Measurements from ENCODE around the gene MCM9.
A peak's percentile ranks its signal among the peaks of the same experiment; 100 is the strongest.

MCM9 gene

GRCh38 chr6:118934461-118935330 is at the start of gene MCM9:
TSS of gene MCM9 (minus strand) at chr6:118935159. CDS start at chr6:118931723, 3,436 bp downstream.
- DNase-seq, result peak; percentile 77

DNA sequence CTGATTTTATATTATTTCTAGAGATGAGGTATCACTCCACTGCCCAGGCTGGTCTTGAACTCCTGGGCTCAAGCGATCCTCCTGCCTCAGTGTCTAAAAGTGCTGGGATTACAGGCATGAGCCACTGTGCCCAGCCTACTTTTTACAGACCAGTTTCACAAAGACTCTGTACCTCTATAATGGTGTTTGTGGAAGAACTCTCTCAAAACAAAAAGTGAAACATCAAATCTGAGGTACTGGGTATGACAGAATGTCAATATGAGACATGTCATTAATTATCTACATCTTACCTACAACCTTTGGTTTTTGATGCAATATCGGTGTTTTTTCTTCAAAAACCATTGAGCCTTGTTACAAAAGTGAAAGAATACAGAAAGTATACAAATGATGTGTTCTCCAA is 49.4 kb upstream of the MCM9 start:
- no peak for DNase-seq

GRCh38 chr6:118982575-118982911 is 47.6 kb upstream of the MCM9 start:
- DNase-seq, result no peak

DNA sequence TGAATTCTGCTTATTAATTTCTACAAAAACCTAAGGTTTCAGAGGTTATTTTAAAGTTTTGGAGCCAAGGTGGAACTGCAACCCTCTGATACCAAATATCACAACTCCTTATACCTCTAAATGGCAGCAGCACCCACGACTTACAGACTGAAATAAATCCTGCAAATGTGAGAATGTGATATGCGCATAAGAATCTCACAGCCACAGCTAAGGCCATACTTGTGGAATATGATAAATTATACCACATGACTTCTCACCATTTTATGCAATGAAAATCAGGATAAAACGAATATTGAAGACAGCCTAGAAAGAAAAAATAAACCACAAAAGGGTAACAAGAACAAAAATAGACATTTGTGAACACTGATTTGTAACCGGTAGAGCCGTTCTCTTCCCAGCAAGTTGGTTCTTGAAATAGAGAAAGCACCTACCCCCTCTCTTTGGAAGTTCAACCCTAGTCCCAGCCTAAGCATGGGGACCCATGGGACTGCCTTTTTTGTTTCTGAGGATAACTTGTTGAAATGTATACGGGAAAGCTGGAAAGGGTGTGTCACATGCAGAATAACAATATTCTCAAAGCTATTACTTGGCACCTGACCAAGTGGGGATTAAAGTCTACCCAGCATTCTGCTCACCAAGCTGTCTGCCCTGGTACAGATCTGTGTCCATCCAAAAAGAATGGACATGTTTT is 47.1 kb upstream of the MCM9 start:
- DNase-seq, result no peak

- no peak for DNase-seq
These were observed 45.1 kb upstream of the MCM9 start for GRCh38 chr6:118980063-118980462.

GRCh38 chr6:118974790-118975189 is 39.8 kb upstream of the MCM9 start:
- no peak for DNase-seq

DNA sequence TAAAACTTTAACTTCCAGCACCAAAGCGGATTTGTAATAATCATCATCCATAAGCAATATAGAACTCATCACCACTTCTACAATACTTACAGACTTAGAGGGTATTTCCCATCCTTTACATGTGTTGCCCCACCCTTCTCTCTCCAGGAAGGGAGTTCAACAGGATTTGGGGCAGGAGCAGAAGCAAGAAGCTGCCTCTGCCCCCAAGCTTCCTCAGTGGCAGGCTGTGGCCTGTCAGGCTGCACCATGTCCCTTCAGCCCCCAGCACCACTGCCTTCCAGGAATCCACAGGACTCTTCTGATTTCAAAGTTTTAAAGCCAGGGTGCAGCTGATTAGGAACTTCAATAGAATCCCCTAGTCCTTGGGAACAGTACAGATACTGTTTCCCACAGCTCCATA is 36.7 kb upstream of the MCM9 start:
- DNase-seq, result no peak

DNA sequence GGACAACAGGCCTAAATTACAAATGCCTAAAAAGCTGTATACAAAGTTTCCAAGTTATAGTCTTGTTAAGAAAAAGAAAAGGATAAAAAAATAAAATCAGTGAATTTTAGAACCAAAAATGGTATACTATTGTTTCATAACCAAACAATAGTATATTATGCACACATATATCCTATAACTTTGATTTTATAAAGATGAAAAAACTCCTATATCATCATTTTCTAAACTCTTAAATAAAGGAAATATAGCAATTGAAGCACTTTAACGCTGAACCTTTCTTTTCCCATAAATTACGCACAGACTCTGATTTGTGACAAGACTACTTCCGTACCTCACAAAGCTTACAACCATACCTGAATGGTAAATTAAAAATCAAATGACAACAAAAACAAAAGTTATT is 35.9 kb upstream of the MCM9 start:
- DNase-seq, result no peak

- DNase-seq, result no peak
These were observed 33.5 kb upstream of the MCM9 start for GRCh38 chr6:118968416-118968815.

- no peak for DNase-seq
These were observed 32.3 kb upstream of the MCM9 start for GRCh38 chr6:118967239-118967638.

- DNase-seq, result no peak
These were observed 30.9 kb upstream of the MCM9 start for GRCh38 chr6:118965843-118966370.

- no peak for DNase-seq
These were observed 30.4 kb upstream of the MCM9 start for GRCh38 chr6:118965371-118965770.

GRCh38 chr6:118963003-118963402 is 28.0 kb upstream of the MCM9 start:
- DNase-seq, result no peak

GRCh38 chr6:118959903-118960302 is 24.9 kb upstream of the MCM9 start:
- no peak for DNase-seq

GRCh38 chr6:118953391-118953790 is 18.4 kb upstream of the MCM9 start:
- DNase-seq, result no peak

DNA sequence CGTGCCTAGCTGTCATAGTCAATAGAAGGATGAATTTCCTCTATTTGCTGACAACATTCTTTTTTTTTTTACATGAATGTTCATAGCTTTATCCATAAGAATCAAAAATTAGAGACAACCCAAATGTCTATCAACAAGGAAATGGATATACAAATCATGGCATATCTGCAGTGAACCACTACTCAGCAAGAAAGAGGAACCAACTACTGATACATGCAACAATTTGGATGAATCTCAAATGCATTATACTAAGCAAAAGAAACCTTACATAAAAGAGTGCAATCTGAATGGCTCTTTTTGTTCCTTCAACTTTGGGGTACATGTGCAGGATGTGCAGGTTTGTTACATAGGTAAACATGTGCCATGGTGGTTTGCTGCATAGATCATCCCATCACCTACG is 17.7 kb upstream of the MCM9 start:
- DNase-seq, result no peak

GRCh38 chr6:118945217-118945616 is 10.3 kb upstream of the MCM9 start:
- no peak for DNase-seq

- no peak for DNase-seq
These were observed 5.8 kb upstream of the MCM9 start for GRCh38 chr6:118940770-118941169.

- DNase-seq, result no peak
These were observed 4.7 kb upstream of the MCM9 start for GRCh38 chr6:118939683-118940082.

- no peak for DNase-seq
These were observed 1.2 kb upstream of the MCM9 start for GRCh38 chr6:118935978-118936703.

GRCh38 chr6:118935331-118935668 is 341 bp upstream of the MCM9 start:
- DNase-seq, result no peak

- DNase-seq, result no peak
These were observed 1.0 kb downstream of the MCM9 start for GRCh38 chr6:118933855-118934460.

DNA sequence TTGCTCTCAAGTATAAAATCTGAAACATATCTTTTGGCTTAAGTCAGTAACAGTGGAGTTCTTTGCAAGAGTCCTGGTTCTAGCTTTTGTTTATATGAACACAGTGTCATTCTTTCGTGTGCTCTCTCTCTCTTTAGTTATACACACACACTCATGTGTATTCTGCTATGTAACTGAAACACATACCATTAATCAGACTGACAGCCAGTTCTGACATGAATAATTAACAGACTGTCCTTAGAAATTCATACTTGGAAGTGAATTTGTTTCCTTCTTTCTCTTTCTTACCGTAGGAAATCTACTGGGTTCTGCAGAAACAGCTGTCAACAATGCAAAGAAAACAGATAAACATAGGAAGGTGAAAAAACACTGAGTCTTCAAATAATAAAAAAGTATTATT is 2.5 kb downstream of the MCM9 start:
- DNase-seq, result no peak

Data from T1000 (cell line).